Upper lobe of left lung (tissue), 6 donors: ENCODE data around the gene FCHO2. TPM values are rescaled to one million over a fixed set of nuclear protein-coding genes. Genes with fewer than 3 reads are reported as not detected.

Experiments used
- ATAC-seq, 2 donors: fragments of 200-7000 bp; cut with Tn5 transposase; one replicate each; pipeline ENCODE4 v1.9.1; 2022; ENCODE audit warnings: mild to moderate bottlenecking in 2 of 2, moderate library complexity in 2 of 2; ENCODE audit not compliant: low FRiP score in 2 of 2
- DNase-seq, 2 donors: peaks; one replicate each; pipeline ENCODE4 v3.0.0-alpha.2; 2019 to 2020
- H3K27ac ChIP-seq, 4 donors: fragments of 200-600 bp; sonication (generic); one replicate each; pipeline ENCODE4 v1.5.1; 2016 to 2019
- H3K27me3 ChIP-seq, 4 donors: fragments of 200-600 bp; sonication (generic); one replicate each; pipeline ENCODE4 v1.5.1; 2017 to 2019
- H3K36me3 ChIP-seq, 4 donors: fragments of 200-600 bp; sonication (generic); one replicate each; pipeline ENCODE4 v1.5.1; 2016 to 2019
- H3K4me1 ChIP-seq, 4 donors: fragments of 200-600 bp; sonication (generic); one replicate each; pipeline ENCODE4 v1.5.1; 2018 to 2019
- H3K4me3 ChIP-seq, 4 donors: fragments of 200-600 bp; sonication (generic); one replicate each; pipeline ENCODE4 v1.5.1; 2017 to 2019; ENCODE audit warnings: mild to moderate bottlenecking in 2 of 4, moderate library complexity in 1 of 4
- H3K9me3 ChIP-seq, 4 donors: fragments of 200-600 bp; sonication (generic); one replicate each; pipeline ENCODE4 v1.5.1; 2018 to 2019
- EP300 ChIP-seq, 4 donors: sonication (generic); formaldehyde crosslinking; IDR thresholded peaks; one replicate each; pipeline ENCODE4 v1.5.1; 2017; ENCODE audit warnings: antibody characterized with exemption in 4 of 4, control low read depth in 2 of 4
- POLR2A ChIP-seq, 4 donors: fragments of 450-650 bp; IDR thresholded peaks; one replicate each; pipeline ENCODE4 v1.5.1; 2016 to 2017; ENCODE audit warnings: antibody characterized with exemption in 4 of 4, mild to moderate bottlenecking in 2 of 4
- POLR2AphosphoS5 ChIP-seq, 2 donors: sonication (generic); formaldehyde crosslinking; IDR thresholded peaks; one replicate each; pipeline ENCODE4 v1.5.1; 2017; ENCODE audit warnings: antibody characterized with exemption in 2 of 2
- WGBS, 2 donors: methylation state at CpG; one replicate each; pipeline ENCODE4 v1.1.5; 2017 to 2018; 5-methylcytosine and 5-hydroxymethylcytosine counted together
- total RNA-seq, 6 donors: library from RNA; depleted of rRNA in 4 of 6; stranded (reverse); fragments of >200 nt in 4 of 6; gene quantifications; one replicate each; pipeline versions ENCODE4 v1.1.0 to v1.2.1, GENCODE V29; 2016 to 2021
- TF ChIP-seq, protein P1 (sequence below), 6 experiments: fragments of 450-650 bp in 4 of 6; fragments of 200-600 bp in 2 of 6; sonication (generic) in 2 of 6; IDR thresholded peaks; one replicate each; pipeline ENCODE4 v1.5.1; 2016 to 2019; ENCODE audit warnings: antibody characterized with exemption in 6 of 6
- donor health status: DM: no; HTN: no; CAD: no; lungs with moderate emphysema.
- donor health status: DM: no; HTN: yes; CAD: no; lungs with severe emphysema.

The FCHO2 gene
- total RNA-seq, 6 donors from 2014 or later: 37.6 to 99.5 (median 79.7) TPM

DNA sequence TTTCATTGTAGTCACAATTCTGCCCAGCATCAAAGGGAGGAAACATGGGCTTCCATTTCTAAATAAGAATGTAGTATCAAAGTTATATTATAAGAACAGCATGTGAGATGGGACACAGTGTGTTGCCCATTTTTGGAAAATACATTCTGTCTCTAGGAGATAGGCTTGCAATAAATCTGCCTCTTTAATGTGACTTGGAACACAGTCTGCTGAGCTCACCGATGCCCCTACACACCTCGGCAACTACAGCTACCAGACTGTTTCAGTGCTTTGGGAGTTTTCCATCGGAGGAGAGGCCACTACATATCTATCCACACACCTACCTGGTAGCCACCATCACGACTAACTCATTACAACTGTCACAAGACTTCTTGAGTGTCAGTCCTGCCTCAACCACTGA is 18.9 kb upstream of the FCHO2 start:
- WGBS, 2 donors: 93 to 94% methylated on average over 4 of the region's 4 CpGs
- TF ChIP-seq EP300 (IDR thresholded peaks at IDR 0.05): no peak
- H3K36me3 ChIP-seq: no peaks in the 10 kb centered on the region
- ATAC-seq (no peak), DNase-seq (no peak)
- no peaks in the 10 kb centered on the region for H3K9me3 ChIP-seq
- peak overlapping the region in 1 of 4 donors; percentile 71 for H3K27ac ChIP-seq
- no peak overlapping the region for H3K4me3 ChIP-seq
- H3K27me3 ChIP-seq: no peaks in the 10 kb centered on the region
- peaks cover 12 to 23% (median 18%) of the 10 kb centered on the region in 4 donors for H3K4me1 ChIP-seq

DNA sequence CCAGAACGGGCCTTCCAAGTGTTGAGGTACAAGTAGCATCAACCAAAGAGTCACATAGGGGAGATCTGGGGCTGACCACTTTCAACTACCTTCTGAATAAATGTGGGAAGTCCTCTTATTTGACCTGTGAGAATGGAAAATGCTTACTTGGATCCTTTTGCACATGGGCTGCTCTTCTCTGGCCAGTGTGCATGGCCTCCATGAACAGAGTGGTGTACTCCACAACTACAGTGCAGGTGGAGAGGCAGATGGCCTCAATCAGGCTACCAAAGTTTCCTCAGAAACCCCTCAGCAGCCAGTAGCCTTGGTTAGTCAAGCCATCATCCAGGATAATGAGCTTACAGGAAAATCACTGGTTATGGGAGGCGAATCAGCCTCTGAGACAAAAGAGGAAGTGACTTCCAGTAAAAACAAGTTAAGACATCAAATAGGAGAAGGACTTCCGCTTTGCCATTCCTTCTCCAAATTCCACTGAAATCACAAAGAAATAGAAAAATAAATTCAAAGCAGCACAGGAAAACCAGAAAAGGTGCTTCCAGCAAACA is 18.3 kb upstream of the FCHO2 start:
- no peaks in the 10 kb centered on the region for H3K36me3 ChIP-seq
- H3K4me1 ChIP-seq: peaks cover 12 to 23% (median 18%) of the 10 kb centered on the region in 4 donors
- WGBS, 2 donors: 76 to 77% methylated on average over 3 of the region's 3 CpGs
- no peak for TF ChIP-seq EP300 (IDR thresholded peaks at IDR 0.05)
- TF ChIP-seq POLR2A (IDR thresholded peaks at IDR 0.05): no peak
- no peak for TF ChIP-seq POLR2AphosphoS5 (IDR thresholded peaks at IDR 0.05)
- TF ChIP-seq, protein P1, sequence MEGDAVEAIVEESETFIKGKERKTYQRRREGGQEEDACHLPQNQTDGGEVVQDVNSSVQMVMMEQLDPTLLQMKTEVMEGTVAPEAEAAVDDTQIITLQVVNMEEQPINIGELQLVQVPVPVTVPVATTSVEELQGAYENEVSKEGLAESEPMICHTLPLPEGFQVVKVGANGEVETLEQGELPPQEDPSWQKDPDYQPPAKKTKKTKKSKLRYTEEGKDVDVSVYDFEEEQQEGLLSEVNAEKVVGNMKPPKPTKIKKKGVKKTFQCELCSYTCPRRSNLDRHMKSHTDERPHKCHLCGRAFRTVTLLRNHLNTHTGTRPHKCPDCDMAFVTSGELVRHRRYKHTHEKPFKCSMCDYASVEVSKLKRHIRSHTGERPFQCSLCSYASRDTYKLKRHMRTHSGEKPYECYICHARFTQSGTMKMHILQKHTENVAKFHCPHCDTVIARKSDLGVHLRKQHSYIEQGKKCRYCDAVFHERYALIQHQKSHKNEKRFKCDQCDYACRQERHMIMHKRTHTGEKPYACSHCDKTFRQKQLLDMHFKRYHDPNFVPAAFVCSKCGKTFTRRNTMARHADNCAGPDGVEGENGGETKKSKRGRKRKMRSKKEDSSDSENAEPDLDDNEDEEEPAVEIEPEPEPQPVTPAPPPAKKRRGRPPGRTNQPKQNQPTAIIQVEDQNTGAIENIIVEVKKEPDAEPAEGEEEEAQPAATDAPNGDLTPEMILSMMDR (IDR thresholded peaks at IDR 0.05): no peak
- no peaks in the 10 kb centered on the region for H3K9me3 ChIP-seq
- no peaks in the 10 kb centered on the region for H3K27me3 ChIP-seq
- H3K27ac ChIP-seq: peak overlapping the region in 3 of 4 donors; percentile 38 to 71 (median 45)
- ATAC-seq: peak in 1 of 2 donors; percentile 60
- no peak overlapping the region for H3K4me3 ChIP-seq
- no peak for DNase-seq

- 18 to 31% methylated on average over 1 of the region's 1 CpG for WGBS, 2 donors
- TF ChIP-seq POLR2AphosphoS5 (IDR thresholded peaks at IDR 0.05): no peak
- peak in 1 of 4 donors; percentile 22 for TF ChIP-seq POLR2A (IDR thresholded peaks at IDR 0.05)
- TF ChIP-seq, protein P1 (IDR thresholded peaks at IDR 0.05): no peak
- peak in 1 of 4 donors; percentile 33 for TF ChIP-seq EP300 (IDR thresholded peaks at IDR 0.05)
Measured at GRCh38 chr5:72938206-72938605, 17.6 kb upstream of the FCHO2 start.

GRCh38 chr5:72940082-72940481 is 15.8 kb upstream of the FCHO2 start:
- H3K36me3 ChIP-seq: no peaks in the 10 kb centered on the region
- no peak overlapping the region for H3K4me3 ChIP-seq
- peak overlapping the region in 2 of 4 donors; percentile 30 to 43 for H3K27ac ChIP-seq
- no peak for DNase-seq
- TF ChIP-seq POLR2A (IDR thresholded peaks at IDR 0.05) (no peak), EP300 (IDR thresholded peaks at IDR 0.05) (no peak), POLR2AphosphoS5 (IDR thresholded peaks at IDR 0.05) (no peak)
- TF ChIP-seq, protein P1 (IDR thresholded peaks at IDR 0.05): no peak
- peak; percentile 19 to 71 for ATAC-seq
- H3K9me3 ChIP-seq: no peaks in the 10 kb centered on the region
- H3K4me1 ChIP-seq: peaks cover 12 to 23% (median 18%) of the 10 kb centered on the region in 4 donors
- 50% methylated on average over 4 of the region's 4 CpGs for WGBS, 2 donors
- no peaks in the 10 kb centered on the region for H3K27me3 ChIP-seq

More at GRCh38 chr5:72938206-72938605, 17.6 kb upstream of the FCHO2 start:
- no peak for DNase-seq
- H3K9me3 ChIP-seq: no peaks in the 10 kb centered on the region
- peak overlapping the region; percentile 10 to 45 (median 41) for H3K27ac ChIP-seq
- no peaks in the 10 kb centered on the region for H3K27me3 ChIP-seq
- peak in 1 of 2 donors; percentile 56 for ATAC-seq
- H3K36me3 ChIP-seq: no peaks in the 10 kb centered on the region
- H3K4me1 ChIP-seq: peaks cover 12 to 23% (median 18%) of the 10 kb centered on the region in 4 donors
- no peak overlapping the region for H3K4me3 ChIP-seq

GRCh38 chr5:72943307-72943706 is 12.5 kb upstream of the FCHO2 start:
- TF ChIP-seq EP300 (IDR thresholded peaks at IDR 0.05) (no peak), POLR2AphosphoS5 (IDR thresholded peaks at IDR 0.05) (no peak), POLR2A (IDR thresholded peaks at IDR 0.05) (no peak)
- TF ChIP-seq, protein P1 (IDR thresholded peaks at IDR 0.05): no peak
- no peak for DNase-seq
- no peak overlapping the region for H3K27ac ChIP-seq
- no peak for ATAC-seq
- no peaks in the 10 kb centered on the region for H3K9me3 ChIP-seq
- no peak overlapping the region for H3K4me3 ChIP-seq
- H3K36me3 ChIP-seq: no peaks in the 10 kb centered on the region
- no peaks in the 10 kb centered on the region for H3K27me3 ChIP-seq
- peaks cover 2 to 21% (median 5%) of the 10 kb centered on the region in 4 donors for H3K4me1 ChIP-seq
